GM10266 (cell line): ENCODE data around the gene RAB37.

Source experiments
- DNase-seq: peaks from one replicate; pipeline ENCODE4 v3.0.0; 2012; ENCODE audit errors: extremely low spot score
- TF ChIP-seq, protein P1 (sequence below): IDR thresholded peaks from 2 replicates; pipeline ENCODE4 v1.5.1; 2012; ENCODE audit warnings: mild to moderate bottlenecking, low read depth; ENCODE audit not compliant: control insufficient read depth, insufficient read depth; ENCODE audit errors: missing control alignments

RAB37 gene

DNA sequence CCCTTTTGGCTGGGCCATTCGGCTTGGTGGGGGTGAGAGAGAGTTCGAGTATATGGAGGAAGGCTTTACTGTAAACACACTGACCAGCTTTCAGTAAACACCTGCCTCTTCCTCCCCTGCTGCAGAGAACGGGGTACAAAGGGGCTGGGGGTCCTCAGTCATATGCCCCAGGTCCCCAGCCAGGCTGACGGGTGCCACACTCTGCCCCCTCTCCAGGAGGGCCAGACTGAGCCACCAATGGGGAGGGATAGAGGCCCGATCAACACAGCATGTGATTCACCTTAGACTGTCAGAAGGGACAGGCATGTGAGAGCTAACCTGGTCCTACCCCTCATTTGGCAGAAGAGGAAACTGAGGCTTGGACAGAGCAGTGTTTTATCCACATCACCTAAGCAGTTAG is 24.4 kb downstream of the RAB37 start:
- no peak for DNase-seq
- TF ChIP-seq, protein P1, sequence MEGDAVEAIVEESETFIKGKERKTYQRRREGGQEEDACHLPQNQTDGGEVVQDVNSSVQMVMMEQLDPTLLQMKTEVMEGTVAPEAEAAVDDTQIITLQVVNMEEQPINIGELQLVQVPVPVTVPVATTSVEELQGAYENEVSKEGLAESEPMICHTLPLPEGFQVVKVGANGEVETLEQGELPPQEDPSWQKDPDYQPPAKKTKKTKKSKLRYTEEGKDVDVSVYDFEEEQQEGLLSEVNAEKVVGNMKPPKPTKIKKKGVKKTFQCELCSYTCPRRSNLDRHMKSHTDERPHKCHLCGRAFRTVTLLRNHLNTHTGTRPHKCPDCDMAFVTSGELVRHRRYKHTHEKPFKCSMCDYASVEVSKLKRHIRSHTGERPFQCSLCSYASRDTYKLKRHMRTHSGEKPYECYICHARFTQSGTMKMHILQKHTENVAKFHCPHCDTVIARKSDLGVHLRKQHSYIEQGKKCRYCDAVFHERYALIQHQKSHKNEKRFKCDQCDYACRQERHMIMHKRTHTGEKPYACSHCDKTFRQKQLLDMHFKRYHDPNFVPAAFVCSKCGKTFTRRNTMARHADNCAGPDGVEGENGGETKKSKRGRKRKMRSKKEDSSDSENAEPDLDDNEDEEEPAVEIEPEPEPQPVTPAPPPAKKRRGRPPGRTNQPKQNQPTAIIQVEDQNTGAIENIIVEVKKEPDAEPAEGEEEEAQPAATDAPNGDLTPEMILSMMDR: no peak

DNA sequence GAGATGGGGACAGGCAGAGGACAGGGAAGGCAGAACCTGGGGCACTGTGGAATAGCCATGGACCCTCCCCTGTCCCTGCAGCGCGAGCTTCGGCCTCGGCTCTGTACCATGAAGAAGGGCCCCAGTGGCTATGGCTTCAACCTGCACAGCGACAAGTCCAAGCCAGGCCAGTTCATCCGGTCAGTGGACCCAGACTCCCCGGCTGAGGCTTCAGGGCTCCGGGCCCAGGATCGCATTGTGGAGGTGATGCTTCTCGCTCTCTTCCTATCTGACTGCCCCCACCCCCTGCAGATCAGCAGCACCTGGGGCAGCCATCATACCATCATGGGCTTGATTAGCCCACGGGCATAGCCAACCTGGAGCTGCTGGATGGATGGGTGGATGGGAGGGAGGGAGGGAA is 24.9 kb downstream of the RAB37 start:
- DNase-seq: no peak
- TF ChIP-seq, protein P1: no peak

DNA sequence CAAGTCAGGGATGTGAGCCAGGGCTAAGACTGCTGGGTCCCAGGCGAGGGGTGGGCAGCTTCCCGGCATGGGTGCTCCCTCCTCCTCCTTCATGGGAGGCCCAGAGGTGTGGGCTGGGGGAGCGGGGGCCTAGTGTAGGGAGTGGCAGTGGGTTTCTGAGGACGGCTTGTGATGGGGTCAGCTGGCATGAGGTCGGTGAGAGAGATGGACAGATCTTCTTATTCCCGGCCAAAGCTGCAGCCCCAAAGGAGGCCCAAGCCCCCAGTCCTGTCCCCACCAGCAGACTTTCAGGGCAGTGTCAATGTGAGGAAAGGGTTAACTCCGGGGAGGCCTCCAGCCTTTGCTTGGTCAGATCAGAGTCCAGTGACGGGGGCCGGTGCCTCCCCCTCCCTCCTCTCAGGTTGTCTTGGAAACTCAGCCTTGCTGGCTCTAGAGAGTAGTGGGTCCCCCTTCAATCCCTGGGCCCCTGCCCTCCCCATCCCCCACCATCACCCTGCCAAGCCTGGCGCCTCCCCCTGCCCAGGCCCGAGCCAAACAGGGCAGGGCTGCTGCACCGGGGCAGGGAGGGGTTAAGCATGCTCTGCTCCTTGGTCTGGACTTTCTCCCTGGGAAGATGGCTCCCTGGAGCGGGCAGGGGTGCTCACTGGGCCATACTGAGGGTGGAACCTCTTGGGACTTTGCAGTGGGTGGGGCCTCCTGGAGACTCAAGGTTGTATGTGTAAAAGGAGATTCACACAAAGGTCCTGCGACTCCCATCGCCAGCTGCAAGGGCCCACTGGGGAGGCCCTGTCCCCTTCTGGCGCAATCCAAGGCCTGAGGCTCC is 26.7 kb downstream of the RAB37 start:
- no peak for DNase-seq
- TF ChIP-seq, protein P1: no peak

DNA sequence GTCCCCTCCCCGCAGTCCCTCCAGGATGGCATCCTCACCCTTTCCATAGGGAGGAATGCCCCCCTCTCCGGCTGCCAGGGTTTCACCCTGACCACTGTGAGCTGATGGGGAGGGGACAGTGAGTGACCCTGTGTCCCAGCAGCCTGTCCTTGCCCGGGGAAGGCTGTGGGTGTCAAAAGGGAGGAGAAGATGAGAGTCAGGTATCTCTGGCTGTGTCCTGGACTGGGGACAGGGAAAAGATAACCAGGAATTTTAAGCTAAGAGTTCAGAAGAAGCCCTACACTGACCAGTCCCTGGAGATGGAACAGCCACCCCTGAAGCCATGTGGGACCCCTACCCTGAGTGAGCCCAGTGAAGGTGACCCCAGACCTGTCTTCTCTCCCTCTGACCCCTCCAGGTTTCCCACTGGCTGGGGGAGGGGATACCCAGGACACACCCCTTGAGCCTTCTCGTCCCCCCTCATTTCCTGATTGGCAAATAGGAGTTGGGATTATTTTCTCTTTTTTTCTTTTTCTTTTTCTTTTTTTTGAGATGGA is 27.8 kb downstream of the RAB37 start:
- TF ChIP-seq, protein P1: no peak
- no peak for DNase-seq

DNA sequence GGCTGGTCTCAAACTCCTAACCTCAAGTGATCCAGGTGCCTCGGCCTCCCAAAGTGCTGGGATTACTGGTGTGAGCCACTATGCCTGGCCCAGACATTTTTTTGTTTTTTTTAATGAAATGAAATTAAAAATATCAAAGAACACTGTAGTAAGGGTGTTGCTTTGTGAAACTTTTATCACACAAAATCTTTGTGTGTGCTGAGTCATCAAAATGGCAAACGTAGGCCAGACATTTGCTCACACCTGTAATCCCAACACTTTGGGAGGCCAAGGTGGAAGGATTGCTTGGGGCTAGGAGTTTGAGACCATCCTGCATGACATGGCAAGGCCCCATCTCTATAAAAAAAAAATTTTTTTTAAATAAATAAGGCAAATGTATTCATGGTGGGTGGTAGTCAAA is 29.4 kb downstream of the RAB37 start:
- DNase-seq: no peak
- TF ChIP-seq, protein P1: no peak

DNA sequence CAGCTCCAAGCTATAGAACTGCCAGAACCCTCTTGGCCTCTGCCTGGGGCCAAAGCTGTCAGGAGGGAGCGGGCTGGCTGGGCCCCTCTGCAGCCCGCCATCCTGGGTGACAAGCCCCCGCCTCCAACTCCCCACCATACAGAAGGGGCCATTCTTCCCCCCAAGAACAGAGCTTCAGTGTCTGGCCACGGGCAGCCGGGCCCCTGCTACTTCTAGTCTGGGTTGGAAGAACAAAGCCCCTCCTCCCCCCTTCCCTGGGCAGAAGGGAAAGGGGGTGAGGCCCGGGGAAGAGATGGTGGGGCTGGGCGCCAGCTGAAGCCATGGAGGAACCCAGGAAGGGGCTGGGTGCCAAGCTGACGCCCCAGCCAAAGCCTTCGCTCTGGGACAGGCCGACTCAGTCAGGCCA is 30.1 kb downstream of the RAB37 start:
- TF ChIP-seq, protein P1: no peak
- DNase-seq: no peak

DNA sequence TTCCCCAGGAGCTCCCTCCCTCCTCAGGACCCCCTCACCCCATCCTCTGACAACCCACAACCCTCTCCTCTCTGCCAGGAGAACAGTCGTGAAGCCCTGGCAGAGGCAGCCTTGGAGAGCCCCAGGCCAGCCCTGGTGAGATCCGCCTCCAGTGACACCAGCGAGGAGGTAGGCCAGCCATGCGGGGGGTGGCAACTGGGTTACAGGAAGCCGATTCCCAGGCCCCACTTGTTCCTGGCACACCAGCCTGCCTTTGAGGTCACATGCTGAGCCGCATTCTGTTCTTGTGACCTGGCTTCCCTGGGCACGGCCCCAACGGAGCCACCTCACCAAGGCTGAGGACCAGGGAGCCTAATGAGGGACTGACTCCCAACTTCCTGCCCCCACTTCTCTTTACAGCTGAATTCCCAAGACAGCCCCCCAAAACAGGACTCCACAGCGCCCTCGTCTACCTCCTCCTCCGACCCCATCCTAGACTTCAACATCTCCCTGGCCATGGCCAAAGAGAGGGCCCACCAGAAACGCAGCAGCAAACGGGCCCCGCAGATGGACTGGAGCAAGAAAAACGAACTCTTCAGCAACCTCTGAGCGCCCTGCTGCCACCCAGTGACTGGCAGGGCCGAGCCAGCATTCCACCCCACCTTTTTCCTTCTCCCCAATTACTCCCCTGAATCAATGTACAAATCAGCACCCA is 31.2 kb downstream of the RAB37 start:
- TF ChIP-seq, protein P1: no peak
- DNase-seq: no peak
